Smooth muscle cell (in vitro differentiated cells): ENCODE results near the gene PLAU. TPM values are rescaled to one million over a fixed set of nuclear protein-coding genes. Genes with fewer than 3 reads are reported as not detected.
A peak's percentile ranks its signal among the peaks of the same experiment; 100 is the strongest.

Experiments used
- DNase-seq: peaks from one replicate; lab custom pipeline; 2025; ENCODE audit not compliant: unreplicated experiment; lab: John Stamatoyannopoulos, UW
- H2AFZ ChIP-seq: fragments of 200-600 bp; sonication (generic); 2 replicates; pipeline ENCODE4 v1.6.0; 2016; ENCODE audit warnings: antibody characterized with exemption, low read depth, mild to moderate bottlenecking
- H3F3A ChIP-seq: fragments of 200-600 bp; sonication (generic); 2 replicates; pipeline ENCODE4 v1.6.0; 2017; ENCODE audit warnings: antibody characterized with exemption, low read depth
- H3K27ac ChIP-seq: fragments of 200-600 bp; sonication (generic); 2 replicates; pipeline ENCODE4 v1.5.1; 2016; ENCODE audit warnings: low read depth, mild to moderate bottlenecking
- H3K27me3 ChIP-seq: fragments of 200-600 bp; sonication (generic); 2 replicates; pipeline ENCODE4 v1.6.1; 2016; ENCODE audit warnings: low read depth, mild to moderate bottlenecking
- H3K36me3 ChIP-seq: fragments of 200-600 bp; sonication (generic); 2 replicates; pipeline ENCODE4 v1.5.1; 2016; ENCODE audit warnings: low read depth
- H3K4me1 ChIP-seq: fragments of 200-600 bp; sonication (generic); 2 replicates; pipeline ENCODE4 v1.5.1; 2016; ENCODE audit warnings: low read depth
- H3K4me2 ChIP-seq: fragments of 200-600 bp; sonication (generic); 2 replicates; pipeline ENCODE4 v1.6.0; 2016; ENCODE audit warnings: mild to moderate bottlenecking
- H3K4me3 ChIP-seq: fragments of 200-600 bp; sonication (generic); 2 replicates; pipeline ENCODE4 v1.5.1; 2016; ENCODE audit warnings: mild to moderate bottlenecking
- H3K79me2 ChIP-seq: fragments of 200-600 bp; sonication (generic); 2 replicates; pipeline ENCODE4 v1.6.0; 2016; ENCODE audit warnings: low read depth, mild to moderate bottlenecking
- H3K9ac ChIP-seq: fragments of 200-600 bp; sonication (generic); 2 replicates; pipeline ENCODE4 v1.6.0; 2016; ENCODE audit warnings: low read depth
- H3K9me3 ChIP-seq: fragments of 200-600 bp; sonication (generic); replicated peaks from 2 replicates; pipeline ENCODE4 v1.5.1; 2016; ENCODE audit warnings: low read depth
- H4K20me1 ChIP-seq: fragments of 200-600 bp; sonication (generic); 2 replicates; pipeline ENCODE4 v1.6.0; 2016; ENCODE audit warnings: low read depth
- CTCF ChIP-seq: fragments of 200-600 bp; sonication (generic); IDR thresholded peaks from 2 replicates; pipeline ENCODE4 v1.5.1; 2017; ENCODE audit warnings: borderline replicate concordance, mild to moderate bottlenecking, antibody characterized with exemption; ENCODE audit not compliant: insufficient read depth, poor library complexity, severe bottlenecking
- WGBS: methylation state at CpG from one replicate; pipeline ENCODE4 v1.1.7; 2016; ENCODE audit warnings: low lambda C conversion rate; 5-methylcytosine and 5-hydroxymethylcytosine counted together
- polyA plus RNA-seq: library from polyadenylated mRNA; unstranded; fragments of >200 nt; fragmentation: Nextera tagmentation; extraction: Ambion mirVana; gene quantifications from 2 replicates; pipeline ENCODE4 v1.2.1, GENCODE V29; 2016
- total RNA-seq: library from RNA; depleted of rRNA; stranded (reverse); fragments of >200 nt; gene quantifications from 2 replicates; pipeline ENCODE4 v1.2.3, GENCODE V29; 2014

Gene PLAU
- total and polyA plus RNA-seq, 2 experiments from 2014 or later, result 9.2 to 10.7 TPM

GRCh38 chr10:73902351-73902750 is 8.6 kb upstream of the PLAU start:
- Histone ChIP-seq H3K9me3 (no peaks in the 10 kb centered on the region), H4K20me1 (no peaks in the 10 kb centered on the region), H3K36me3 (no peaks in the 10 kb centered on the region), H3K4me1 (peaks cover 21% of the 10 kb centered on the region), H2AFZ (no peak overlapping the region), H3F3A (peaks cover 14% of the 10 kb centered on the region), H3K4me2 (no peak overlapping the region), H3K79me2 (no peaks in the 10 kb centered on the region), H3K9ac (no peak overlapping the region), H3K4me3 (no peak overlapping the region), H3K27ac (no peak overlapping the region), H3K27me3 (no peaks in the 10 kb centered on the region)
- no peak for DNase-seq
- WGBS, result 90% methylated on average over 2 of the region's 2 CpGs
- no peak for TF ChIP-seq CTCF

- peak overlapping the region; percentile 85 for H3K27ac ChIP-seq
- no peak for TF ChIP-seq CTCF
These were observed 5.5 kb upstream of the PLAU start for GRCh38 chr10:73905256-73906020.

GRCh38 chr10:73906524-73907447 is 4.1 kb upstream of the PLAU start:
- Histone ChIP-seq H3K27me3 (no peaks in the 10 kb centered on the region), H3K4me2 (peak overlapping the region; percentile 54), H3K9ac (peak overlapping the region; percentile 59), H3K27ac (peak overlapping the region; percentile 85), H3F3A (peaks cover 22% of the 10 kb centered on the region), H3K79me2 (no peaks in the 10 kb centered on the region), H4K20me1 (no peaks in the 10 kb centered on the region), H3K4me3 (no peak overlapping the region), H3K36me3 (no peaks in the 10 kb centered on the region), H3K9me3 (no peaks in the 10 kb centered on the region), H2AFZ (peak overlapping the region; percentile 40), H3K4me1 (peaks cover 28% of the 10 kb centered on the region)
- peak; percentile 35 for DNase-seq
- 14% methylated on average over 8 of the region's 8 CpGs for WGBS
- no peak for TF ChIP-seq CTCF

More at GRCh38 chr10:73905256-73906020, 5.5 kb upstream of the PLAU start:
- DNase-seq, result no peak
- Histone ChIP-seq H3K4me1 (peaks cover 22% of the 10 kb centered on the region), H3F3A (peaks cover 22% of the 10 kb centered on the region), H4K20me1 (no peaks in the 10 kb centered on the region), H2AFZ (no peak overlapping the region), H3K27me3 (no peaks in the 10 kb centered on the region), H3K36me3 (no peaks in the 10 kb centered on the region), H3K79me2 (no peaks in the 10 kb centered on the region), H3K4me3 (no peak overlapping the region), H3K4me2 (no peak overlapping the region), H3K9ac (no peak overlapping the region), H3K9me3 (no peaks in the 10 kb centered on the region)
- WGBS, result 88% methylated on average over 4 of the region's 4 CpGs
